Activated CD4-positive, alpha-beta T cell treated with anti-CD3 and anti-CD28 coated beads for 48 hours (primary cell): ENCODE results near the gene RRAS2.
A peak's percentile ranks its signal among the peaks of the same experiment; 100 is the strongest.
"Not testable (repeated sequence)": the region's sequence is repeated elsewhere in the genome, so short reads cannot be mapped to it uniquely, and the experiment has no call there.

Experiments
- DNase-seq: peaks from one replicate; pipeline ENCODE4 v3.0.0-alpha.2; 2020

RRAS2 gene

DNA sequence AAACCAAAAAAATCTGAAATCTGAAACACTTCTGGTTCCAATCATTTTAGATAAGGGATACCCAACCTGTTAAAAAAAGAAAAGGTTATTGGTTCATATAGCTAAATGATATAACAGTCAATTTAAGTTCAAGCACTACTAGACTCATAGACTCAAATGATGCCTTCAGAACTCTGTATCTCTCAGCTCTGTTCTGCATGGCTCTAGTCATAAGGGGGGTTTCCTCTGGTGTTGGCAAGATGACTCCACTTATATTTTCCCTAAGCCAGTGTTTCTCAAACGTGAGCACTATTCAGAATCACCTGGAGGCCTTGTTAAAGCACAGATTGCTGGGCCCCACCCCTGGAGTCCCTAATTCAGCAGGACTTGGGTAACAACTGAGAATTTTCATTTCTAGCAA lies 11.5 kb upstream of the RRAS2 start:
- no peak for DNase-seq

GRCh38 chr11:14369598-14369997 lies 10.6 kb upstream of the RRAS2 start:
- DNase-seq: no peak

DNA sequence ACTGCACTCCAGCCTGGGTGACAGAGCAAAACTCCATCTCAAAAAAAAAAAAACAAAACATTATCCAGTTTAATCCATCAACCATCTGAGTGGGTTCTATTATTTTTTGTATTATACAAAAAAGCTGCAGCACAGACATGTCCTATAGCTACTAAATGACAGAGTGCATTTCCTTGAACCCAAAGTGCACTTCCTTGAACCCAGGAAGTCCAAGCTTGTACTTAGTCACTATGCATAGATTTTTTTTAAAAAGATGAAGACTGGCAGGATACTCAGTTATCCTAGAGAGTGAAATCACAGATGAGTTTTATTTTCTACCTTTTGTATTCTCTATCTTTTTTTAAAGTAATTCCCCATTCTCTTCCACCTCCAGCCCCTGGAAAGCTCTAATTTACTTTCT lies 8.0 kb upstream of the RRAS2 start:
- DNase-seq: no peak

- DNase-seq: no peak
These were observed 5.3 kb upstream of the RRAS2 start for GRCh38 chr11:14364322-14364721.

DNA sequence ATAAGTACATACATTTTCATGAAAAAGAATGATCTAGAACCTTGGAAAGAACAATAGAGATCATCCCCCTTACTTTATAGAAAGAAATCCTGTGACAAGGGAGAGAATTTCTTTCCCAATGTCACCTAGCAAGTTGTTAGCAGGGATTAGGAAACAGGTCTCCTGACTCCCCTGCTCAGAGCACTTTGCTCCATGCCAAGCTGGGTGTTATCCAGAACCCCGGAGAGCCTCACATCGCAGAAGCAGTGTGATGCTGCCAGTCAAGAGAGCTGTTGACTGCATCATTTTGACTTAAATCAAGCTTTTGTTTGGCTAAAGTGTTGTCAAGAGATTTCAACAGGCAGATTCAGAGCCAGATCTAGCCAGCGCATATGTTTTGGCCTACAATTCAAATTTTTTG lies 3.6 kb upstream of the RRAS2 start:
- DNase-seq: no peak

- DNase-seq: no peak
These were observed 3.0 kb upstream of the RRAS2 start for GRCh38 chr11:14361951-14362350.

- no peak for DNase-seq
These were observed 2.0 kb upstream of the RRAS2 start for GRCh38 chr11:14360976-14361375.

GRCh38 chr11:14359501-14360031 lies 583 bp upstream of the RRAS2 start:
- no peak for DNase-seq

DNA sequence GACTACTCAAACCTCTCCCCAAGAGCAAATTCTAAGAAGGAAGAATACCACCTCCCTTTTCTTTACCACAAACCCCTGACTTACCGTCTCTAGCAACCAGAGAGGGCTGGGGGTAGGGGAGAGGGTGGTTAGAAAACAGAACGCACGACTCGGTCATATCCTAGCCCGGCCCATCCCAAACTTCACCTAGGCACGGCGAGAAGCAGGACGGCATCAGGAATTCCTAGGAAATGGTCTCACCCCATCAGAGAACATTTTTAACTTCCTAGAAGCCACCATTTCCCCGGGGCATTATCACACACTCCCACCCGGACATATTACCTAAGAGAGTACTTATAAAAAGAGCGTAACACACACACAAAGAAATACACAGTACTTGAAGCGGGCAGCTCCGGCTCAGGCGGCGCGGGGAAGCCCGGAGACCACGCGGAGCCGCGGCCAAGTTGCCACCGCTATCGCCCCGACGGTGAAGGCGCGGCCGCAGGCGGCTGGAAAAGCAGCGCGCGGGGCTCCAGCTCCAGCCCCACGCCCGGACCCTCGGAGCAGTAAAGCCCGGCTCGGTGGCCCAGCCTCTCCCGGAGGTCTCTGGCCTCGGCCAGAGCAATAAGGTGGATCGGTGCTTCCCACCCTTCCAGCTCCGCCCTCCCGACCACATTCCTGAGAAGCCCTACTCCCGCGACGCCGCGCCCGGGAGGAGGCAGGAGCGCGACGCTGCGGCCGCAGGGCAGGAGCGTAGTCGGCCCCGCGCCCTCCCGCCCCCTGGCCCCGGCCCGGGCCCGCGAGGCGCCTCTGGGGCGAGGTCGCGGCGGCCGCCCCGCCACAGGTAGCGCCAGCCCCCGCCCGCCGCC lies 878 bp downstream of the RRAS2 start:
- DNase-seq: peak; percentile 49

DNA sequence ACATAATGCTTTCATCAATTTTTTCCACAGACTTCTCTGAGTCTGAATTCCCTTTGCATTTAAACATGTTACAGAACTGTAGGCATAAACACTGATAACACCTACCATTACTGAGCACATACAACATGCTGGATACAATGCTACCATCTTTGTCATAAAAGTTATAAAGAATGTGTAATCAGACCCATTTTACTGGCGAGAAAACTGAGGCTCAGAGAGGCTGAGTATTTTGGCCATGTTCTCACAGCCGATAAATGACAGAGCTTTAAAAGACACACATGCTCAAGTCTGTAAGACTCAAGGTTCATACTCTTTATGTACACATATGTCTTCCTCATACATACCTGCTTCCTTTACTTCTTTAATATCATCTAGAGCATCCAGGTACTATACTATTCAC lies 2.6 kb downstream of the RRAS2 start:
- DNase-seq: no peak

DNA sequence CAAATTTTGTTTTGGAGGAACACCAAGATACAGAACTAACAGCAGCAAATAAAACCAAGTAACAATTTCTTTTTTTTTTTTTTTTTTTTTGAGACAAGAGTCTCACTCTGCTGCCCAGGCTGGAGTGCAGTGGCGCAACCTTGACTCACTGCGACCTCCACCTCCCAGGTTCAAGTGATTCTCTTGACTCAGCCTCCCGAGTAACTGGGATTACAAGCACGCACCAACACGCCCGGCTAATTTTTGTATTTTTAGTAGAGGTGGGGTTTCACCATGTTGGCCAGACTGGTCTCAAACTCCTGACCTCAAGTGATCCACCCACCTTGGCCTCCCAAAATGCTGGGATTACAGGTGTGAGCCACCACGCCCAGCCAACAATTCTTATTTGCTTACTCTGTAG lies 4.4 kb downstream of the RRAS2 start:
- DNase-seq: not testable (repeated sequence)

GRCh38 chr11:14350716-14351238 lies 8.2 kb downstream of the RRAS2 start:
- DNase-seq: no peak

DNA sequence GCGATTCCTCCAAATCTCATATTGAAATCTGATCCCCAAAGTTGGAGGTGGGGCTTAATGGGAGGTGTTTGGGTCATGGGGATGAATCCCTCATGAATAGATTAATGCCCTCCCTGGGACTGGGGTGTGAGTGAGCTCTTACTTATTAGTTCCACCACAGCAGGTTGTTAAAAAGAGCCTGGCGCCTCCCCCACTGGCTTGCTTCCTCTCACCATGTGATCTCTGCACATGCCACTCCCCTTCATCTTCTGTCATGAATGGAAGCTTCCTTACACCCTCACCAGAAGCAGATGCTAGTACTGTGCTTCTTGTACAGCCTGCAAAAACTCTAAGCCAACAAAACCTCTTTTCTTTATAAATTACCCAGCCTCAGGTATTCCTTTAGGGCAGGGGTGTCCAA lies 8.8 kb downstream of the RRAS2 start:
- DNase-seq: no peak

GRCh38 chr11:14347991-14348390 lies 11.0 kb downstream of the RRAS2 start:
- no peak for DNase-seq

DNA sequence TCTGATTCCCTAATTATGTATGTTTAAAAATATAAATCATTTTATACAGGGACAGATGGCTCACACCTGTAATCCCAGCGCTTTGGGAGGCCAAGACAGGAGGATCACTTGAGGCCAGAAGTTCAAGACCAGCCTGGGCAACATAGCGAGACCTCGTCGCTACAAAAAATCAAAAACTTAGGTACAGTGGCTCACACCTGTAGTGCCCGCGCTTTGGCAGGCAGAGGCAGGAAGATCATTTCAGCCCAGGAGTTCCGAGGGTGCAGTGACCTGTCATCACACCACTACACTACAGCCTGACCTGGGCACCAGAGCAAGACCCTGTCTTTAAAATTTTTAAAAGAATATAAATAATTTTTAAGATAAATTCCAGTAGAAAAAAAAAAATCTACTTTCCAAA lies 11.5 kb downstream of the RRAS2 start:
- DNase-seq: no peak

- no peak for DNase-seq
These were observed 12.6 kb downstream of the RRAS2 start for GRCh38 chr11:14346303-14346955.

GRCh38 chr11:14345668-14346067 lies 13.3 kb downstream of the RRAS2 start:
- no peak for DNase-seq

DNA sequence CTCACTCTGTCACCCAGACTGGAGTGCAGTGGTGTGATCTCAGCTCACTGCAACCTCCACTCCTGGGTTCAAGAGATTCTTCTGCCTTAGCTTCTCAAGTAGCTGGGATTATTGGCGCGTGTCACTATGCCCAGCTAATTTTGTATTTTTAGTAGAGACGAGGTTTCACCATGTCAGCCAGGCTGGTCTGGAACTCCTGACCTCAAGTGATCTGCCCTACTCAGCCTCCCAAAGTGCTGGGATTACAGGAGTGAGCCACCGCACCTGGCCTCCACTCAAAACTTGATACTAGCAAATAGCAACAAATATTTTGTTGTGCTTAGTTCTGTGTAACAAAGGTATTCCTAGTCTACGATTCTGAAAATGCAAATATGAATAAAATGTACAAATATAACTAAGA lies 14.0 kb downstream of the RRAS2 start:
- not testable (repeated sequence) for DNase-seq

- no peak for DNase-seq
These were observed 16.1 kb downstream of the RRAS2 start for GRCh38 chr11:14342906-14343305.

- no peak for DNase-seq
These were observed 17.0 kb downstream of the RRAS2 start for GRCh38 chr11:14341968-14342367.

DNA sequence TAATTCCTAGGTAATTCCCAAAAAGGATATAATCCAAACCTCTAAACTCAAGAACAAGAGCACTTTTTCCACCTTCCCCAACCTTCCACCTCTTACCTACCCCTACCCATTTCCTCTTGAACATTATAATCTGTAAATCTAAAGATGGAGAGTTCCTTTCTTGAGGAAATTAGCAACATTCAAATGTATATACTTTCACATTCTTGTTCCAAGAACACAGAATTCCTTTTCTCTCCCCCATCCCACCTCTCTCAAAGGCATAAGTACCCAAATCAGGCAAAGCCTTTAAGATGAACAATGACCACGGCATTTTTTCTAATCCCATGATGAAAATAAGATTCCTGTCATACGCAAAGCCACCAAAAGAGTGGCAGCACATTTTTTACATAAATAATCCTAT lies 18.3 kb downstream of the RRAS2 start:
- no peak for DNase-seq

GRCh38 chr11:14339356-14339755 lies 19.6 kb downstream of the RRAS2 start:
- no peak for DNase-seq

DNA sequence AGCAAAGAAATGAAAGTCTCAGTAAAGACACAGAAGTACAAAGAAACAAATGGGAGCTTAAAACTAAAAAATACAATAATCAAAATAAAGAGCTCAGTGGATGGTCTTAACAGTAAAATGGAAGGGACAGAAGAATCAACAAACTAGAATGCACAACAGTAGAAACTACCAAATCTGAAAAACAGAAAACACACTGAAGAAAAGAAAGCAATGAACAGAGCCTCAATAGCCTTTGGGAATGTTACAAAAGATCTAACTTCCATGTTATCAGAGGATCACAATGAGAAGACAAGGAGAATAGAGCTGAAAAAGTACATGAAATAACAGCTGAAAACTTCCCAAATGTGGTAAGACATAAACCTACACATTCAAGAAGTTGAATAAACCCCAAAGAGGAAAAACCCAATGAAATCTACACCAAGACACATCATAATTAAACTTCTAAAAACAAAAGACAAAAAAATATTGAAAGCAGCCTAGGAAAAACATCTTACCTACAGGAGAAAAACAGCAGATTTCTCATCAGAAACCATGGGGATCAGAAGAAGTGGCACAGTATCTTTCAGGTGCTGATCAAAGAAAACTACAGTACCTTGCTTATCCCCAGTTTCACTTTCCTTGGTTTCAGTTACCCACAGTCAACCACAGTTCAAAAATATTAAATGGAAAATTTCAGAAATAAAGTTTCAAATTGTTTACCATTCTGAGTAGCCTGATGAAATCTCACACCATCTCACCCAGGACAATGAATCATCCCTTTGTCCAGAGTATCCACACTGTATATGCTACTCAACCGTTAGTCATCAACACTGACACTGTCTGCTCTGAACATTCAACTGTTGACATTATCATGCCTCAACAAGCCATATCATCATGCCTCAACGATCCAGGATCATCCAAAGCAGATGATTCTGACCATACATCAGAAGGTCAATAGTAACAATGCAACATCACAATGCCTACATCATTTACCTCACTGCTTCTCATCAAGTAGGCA lies 22.2 kb downstream of the RRAS2 start:
- no peak for DNase-seq
